GM23338 (cell line): ENCODE data around the gene ACRBP. TPM values are rescaled to one million over a fixed set of nuclear protein-coding genes. Genes with fewer than 3 reads are reported as not detected.

ENCODE experiments used
- CTCF ChIP-seq, 2 experiments: fragments of 200-600 bp in 1 of 2; sonication (generic) in 1 of 2; conservative IDR thresholded peaks; 2 replicates each; pipeline versions ENCODE4 v1.5.1 to v1.6.1; 2016 to 2017; ENCODE audit warnings: antibody characterized with exemption in 2 of 2, low read depth in 2 of 2, mild to moderate bottlenecking in 2 of 2, moderate library complexity in 1 of 2
- JUNB ChIP-seq: IDR thresholded peaks from one replicate; pipeline ENCODE4 v1.6.1; 2016; ENCODE audit warnings: antibody characterized with exemption; ENCODE audit not compliant: unreplicated experiment
- REST ChIP-seq: IDR thresholded peaks from one replicate; pipeline ENCODE4 v1.6.1; 2018; ENCODE audit warnings: antibody characterized with exemption; ENCODE audit not compliant: unreplicated experiment
- ZNF462 ChIP-seq: fragments of 250-450 bp; sonication (Bioruptor Pico); IDR thresholded peaks from 2 replicates; pipeline ENCODE4 v1.5.0; 2020; ENCODE audit warnings: mild to moderate bottlenecking, moderate library complexity
- polyA plus RNA-seq: library from polyadenylated mRNA; unstranded; fragments of >200 nt; fragmentation: Nextera tagmentation; extraction: Ambion mirVana; gene quantifications from 2 replicates; pipeline ENCODE4 v1.2.1, GENCODE V29; 2016
- total RNA-seq: library from RNA; depleted of rRNA; stranded (reverse); fragments of >200 nt; shearing (Covaris generic); gene quantifications from 2 replicates; pipeline ENCODE4 v1.2.3, GENCODE V29; 2014

Gene ACRBP
- total and polyA plus RNA-seq, 2 experiments from 2014 or later: 0.70 to 2.2 TPM

- TF ChIP-seq ZNF462 (CRISPR knock-in tag): no peak
- no peak for TF ChIP-seq CTCF (conservative IDR thresholded peaks at IDR 0.05; ENCODE audit: low read depth in 2 of 2)
- no peak for TF ChIP-seq REST
- TF ChIP-seq JUNB: no peak
Measured at GRCh38 chr12:6662602-6662905, 15.3 kb upstream of the ACRBP start (continued).
